K562 (cell line): ENCODE data around the gene TMEFF2.

Experiments
- CHD1 ChIP-seq: fragments of 200-600 bp; sonication (generic); IDR thresholded peaks from one replicate; pipeline ENCODE4 v1.6.1; 2012; ENCODE audit warnings: mild to moderate bottlenecking, moderate library complexity, low read length, inconsistent platforms
- CREBBP ChIP-seq: IDR thresholded peaks from one replicate; pipeline ENCODE4 v1.6.1; 2012; ENCODE audit warnings: low read depth, mild to moderate bottlenecking, control low read depth, inconsistent platforms, low read length
- DPF2 ChIP-seq: fragments of 450-650 bp; IDR thresholded peaks from 2 replicates; pipeline ENCODE4 v1.6.1; 2016
- RAD21 ChIP-seq, 2 experiments: fragments of 250-450 bp in 1 of 2; fragments of 450-650 bp in 1 of 2; sonication (Bioruptor Pico) in 1 of 2; formaldehyde crosslinking in 1 of 2; IDR thresholded peaks in 1 of 2; conservative IDR thresholded peaks in 1 of 2; 2 replicates each; pipeline versions ENCODE4 v1.4.0 to v1.8.0; 2020 to 2022; ENCODE audit warnings: mild to moderate bottlenecking in 2 of 2, moderate library complexity in 1 of 2
- RBBP5 ChIP-seq: fragments of 200-600 bp; sonication (generic); IDR thresholded peaks from 2 replicates; pipeline ENCODE4 v1.6.1; 2012; ENCODE audit warnings: borderline replicate concordance, mild to moderate bottlenecking, low read length, control low read depth, inconsistent platforms; ENCODE audit not compliant: insufficient read depth, poor library complexity, severe bottlenecking
- RFX1 ChIP-seq: fragments of 450-650 bp; IDR thresholded peaks from 2 replicates; pipeline ENCODE4 v1.6.1; 2016; ENCODE audit warnings: mild to moderate bottlenecking, moderate library complexity
- SREBF2 ChIP-seq: sonication (generic); formaldehyde crosslinking; IDR thresholded peaks from 2 replicates; pipeline ENCODE4 v1.4.0; 2020; ENCODE audit warnings: mild to moderate bottlenecking, missing genetic modification reagents
- SRF ChIP-seq, 2 experiments: fragments of 250-450, 450-650 bp in 1 of 2; sonication (Bioruptor Pico) in 1 of 2; sonication (generic) in 1 of 2; formaldehyde crosslinking; IDR thresholded peaks; 2 replicates each; pipeline versions ENCODE4 v1.5.0 to v1.5.1; 2020 to 2022; ENCODE audit warnings: mild to moderate bottlenecking in 1 of 2, missing genetic modification reagents in 1 of 2
- YY1 ChIP-seq, 3 experiments: IDR thresholded peaks; 2 replicates each; pipeline ENCODE4 v1.6.1; 2011; ENCODE audit warnings: low read length in 2 of 3, mild to moderate bottlenecking in 2 of 3, moderate library complexity in 2 of 3, borderline replicate concordance in 1 of 3, control low read depth in 1 of 3, low read depth in 1 of 3; ENCODE audit not compliant: insufficient read depth in 3 of 3, insufficient replicate concordance in 2 of 3, control insufficient read depth in 1 of 3, insufficient read length in 1 of 3; ENCODE audit errors: extremely low read depth in 1 of 3
- ZNF212 ChIP-seq: fragments of 450-650 bp; formaldehyde crosslinking; IDR thresholded peaks from 2 replicates; pipeline ENCODE4 v1.4.0; 2020; ENCODE audit warnings: mild to moderate bottlenecking
- ZNF24 ChIP-seq: fragments of 450-650 bp; IDR thresholded peaks from 2 replicates; pipeline ENCODE4 v1.6.1; 2016
- TF ChIP-seq, protein P1 (sequence below), 3 experiments: IDR thresholded peaks in 2 of 3; conservative IDR thresholded peaks in 1 of 3; 2 replicates each; pipeline ENCODE4 v1.5.1; 2011 to 2012; ENCODE audit warnings: low read length in 3 of 3, mild to moderate bottlenecking in 3 of 3, control low read depth in 2 of 3, improper control_type of control experiment in 1 of 3, inconsistent platforms in 1 of 3, low read depth in 1 of 3, mixed read lengths in 1 of 3, moderate library complexity in 1 of 3; ENCODE audit not compliant: insufficient read depth in 2 of 3

DNA sequence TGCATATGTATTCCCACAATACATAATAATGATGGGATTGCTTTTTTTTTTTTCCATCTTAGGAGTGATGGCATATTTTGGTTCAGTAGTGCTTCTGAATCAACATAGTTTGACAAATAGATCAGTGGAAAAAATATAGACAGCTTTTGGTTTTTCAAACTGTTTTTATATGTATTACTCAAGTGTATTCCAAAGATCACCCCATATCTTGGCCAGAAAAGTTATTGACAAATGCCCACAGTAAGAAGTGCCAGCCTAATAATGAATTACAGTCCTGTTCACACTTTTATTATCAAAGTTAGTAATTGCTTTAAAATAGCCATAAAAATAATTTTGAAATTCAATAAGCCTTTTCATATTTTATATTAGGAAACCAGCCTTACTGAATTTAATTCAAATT lies 95.0 kb downstream of the TMEFF2 start:
- TF ChIP-seq ZNF212 (CRISPR knock-in tag): no peak
- no peak for TF ChIP-seq SRF (CRISPR knock-in tag; IDR thresholded peaks at IDR 0.05)
- no peak for TF ChIP-seq ZNF24
- no peak for TF ChIP-seq DPF2
- no peak for TF ChIP-seq CREBBP
- TF ChIP-seq RAD21 (CRISPR knock-in tag; conservative IDR thresholded peaks at IDR 0.05 in 1 of 2, IDR thresholded peaks at IDR 0.05 in 1 of 2): no peak
- TF ChIP-seq RBBP5: no peak
- no peak for TF ChIP-seq RFX1
- TF ChIP-seq, protein P1, sequence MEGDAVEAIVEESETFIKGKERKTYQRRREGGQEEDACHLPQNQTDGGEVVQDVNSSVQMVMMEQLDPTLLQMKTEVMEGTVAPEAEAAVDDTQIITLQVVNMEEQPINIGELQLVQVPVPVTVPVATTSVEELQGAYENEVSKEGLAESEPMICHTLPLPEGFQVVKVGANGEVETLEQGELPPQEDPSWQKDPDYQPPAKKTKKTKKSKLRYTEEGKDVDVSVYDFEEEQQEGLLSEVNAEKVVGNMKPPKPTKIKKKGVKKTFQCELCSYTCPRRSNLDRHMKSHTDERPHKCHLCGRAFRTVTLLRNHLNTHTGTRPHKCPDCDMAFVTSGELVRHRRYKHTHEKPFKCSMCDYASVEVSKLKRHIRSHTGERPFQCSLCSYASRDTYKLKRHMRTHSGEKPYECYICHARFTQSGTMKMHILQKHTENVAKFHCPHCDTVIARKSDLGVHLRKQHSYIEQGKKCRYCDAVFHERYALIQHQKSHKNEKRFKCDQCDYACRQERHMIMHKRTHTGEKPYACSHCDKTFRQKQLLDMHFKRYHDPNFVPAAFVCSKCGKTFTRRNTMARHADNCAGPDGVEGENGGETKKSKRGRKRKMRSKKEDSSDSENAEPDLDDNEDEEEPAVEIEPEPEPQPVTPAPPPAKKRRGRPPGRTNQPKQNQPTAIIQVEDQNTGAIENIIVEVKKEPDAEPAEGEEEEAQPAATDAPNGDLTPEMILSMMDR (IDR thresholded peaks at IDR 0.05 in 2 of 3, conservative IDR thresholded peaks at IDR 0.05 in 1 of 3; ENCODE audit: insufficient read depth in 2 of 3, low read depth in 1 of 3, low read length in 3 of 3): no peak
- no peak for TF ChIP-seq CHD1
- TF ChIP-seq SREBF2 (CRISPR knock-in tag): no peak
- TF ChIP-seq YY1 (IDR thresholded peaks at IDR 0.05; ENCODE audit: borderline replicate concordance in 1 of 3, control insufficient read depth in 1 of 3, extremely low read depth in 1 of 3, insufficient read depth in 3 of 3, insufficient read length in 1 of 3, insufficient replicate concordance in 2 of 3, low read depth in 1 of 3, low read length in 2 of 3): no peak
